HG03025 (cell line): Measurements from ENCODE around the gene NPAS3.

Experiments used
- ATAC-seq: cut with Tn5 transposase; IDR thresholded peaks from one replicate; pipeline ENCODE4 v1.9.1; 2021; ENCODE audit warnings: mild to moderate bottlenecking, moderate library complexity; ENCODE audit not compliant: unreplicated experiment, low FRiP score

NPAS3 gene

DNA sequence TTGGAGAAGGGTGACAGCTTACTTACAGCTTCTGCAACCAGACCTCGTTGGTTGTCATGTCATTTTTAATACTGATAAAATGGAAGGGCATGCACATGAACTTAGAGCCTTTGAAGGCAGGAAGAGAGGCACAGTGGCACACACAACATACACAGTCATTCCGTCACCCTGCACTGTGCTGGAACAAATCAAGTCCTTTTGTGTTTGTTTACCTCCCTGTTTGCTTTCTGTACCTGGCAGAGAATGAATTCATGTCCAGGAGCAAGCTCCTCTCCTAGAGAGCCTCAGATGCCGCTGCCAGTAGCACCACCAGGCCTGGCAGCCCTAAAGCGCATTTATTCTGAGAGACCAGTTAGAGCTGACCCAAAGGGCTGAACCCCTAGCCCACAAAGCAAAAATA is 551.9 kb downstream of the NPAS3 start:
- no peak for ATAC-seq

DNA sequence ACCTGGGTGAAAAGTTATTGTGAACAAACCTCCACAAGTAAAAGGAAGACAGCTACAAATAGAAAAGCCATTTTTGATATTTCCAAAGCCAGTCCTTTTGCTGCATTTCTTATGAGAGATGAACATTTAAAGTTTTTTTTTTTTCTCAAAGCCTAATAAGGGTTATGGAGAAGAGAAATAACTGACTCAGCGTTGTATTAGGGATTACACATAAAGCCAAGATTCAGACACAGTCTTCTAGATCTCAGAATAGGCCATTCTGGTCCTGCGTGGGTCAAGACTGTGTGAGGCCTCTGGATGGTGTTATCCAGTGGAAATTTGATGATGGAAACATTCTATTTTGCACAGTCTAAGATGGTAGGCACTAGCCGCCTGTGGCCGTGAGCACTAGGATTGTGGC is 552.4 kb downstream of the NPAS3 start:
- no peak for ATAC-seq

DNA sequence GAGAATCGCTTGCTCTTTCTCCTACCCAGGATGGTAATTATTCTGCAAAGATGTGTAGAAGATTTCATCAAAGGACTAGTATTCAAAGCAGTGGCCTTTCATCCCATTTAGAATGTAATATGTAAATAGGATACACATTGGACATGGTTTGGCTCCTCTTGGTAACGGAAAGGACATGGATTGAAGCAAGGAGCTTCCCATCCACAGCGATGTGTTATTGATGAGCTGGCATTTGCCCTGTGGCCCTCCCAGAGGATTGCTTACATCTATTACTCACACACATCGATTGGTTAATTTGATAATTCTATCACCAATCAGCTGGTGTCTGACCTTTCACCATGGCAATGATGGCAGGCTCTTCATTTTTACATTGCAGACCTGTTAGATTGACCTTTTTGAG is 553.8 kb downstream of the NPAS3 start:
- no peak for ATAC-seq

DNA sequence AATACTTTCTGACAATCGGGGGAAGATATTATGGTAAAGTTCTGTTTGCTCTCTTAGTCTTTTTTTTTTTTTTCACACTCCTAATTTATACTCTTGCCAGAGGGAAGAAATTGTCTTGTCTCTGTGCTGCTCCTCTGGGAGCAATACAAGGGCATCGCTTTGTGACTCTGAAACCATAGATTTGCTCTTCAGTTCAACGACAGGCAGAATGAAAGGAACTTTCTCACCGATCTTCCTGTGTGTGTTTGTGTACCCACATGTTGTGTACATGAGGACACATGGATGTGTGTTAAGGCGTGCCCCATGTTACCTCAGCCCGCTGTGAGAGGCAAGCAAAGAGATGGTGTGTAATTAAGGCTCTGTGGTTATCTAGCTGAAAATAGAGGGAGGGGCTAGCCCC is 554.6 kb downstream of the NPAS3 start:
- ATAC-seq: no peak

DNA sequence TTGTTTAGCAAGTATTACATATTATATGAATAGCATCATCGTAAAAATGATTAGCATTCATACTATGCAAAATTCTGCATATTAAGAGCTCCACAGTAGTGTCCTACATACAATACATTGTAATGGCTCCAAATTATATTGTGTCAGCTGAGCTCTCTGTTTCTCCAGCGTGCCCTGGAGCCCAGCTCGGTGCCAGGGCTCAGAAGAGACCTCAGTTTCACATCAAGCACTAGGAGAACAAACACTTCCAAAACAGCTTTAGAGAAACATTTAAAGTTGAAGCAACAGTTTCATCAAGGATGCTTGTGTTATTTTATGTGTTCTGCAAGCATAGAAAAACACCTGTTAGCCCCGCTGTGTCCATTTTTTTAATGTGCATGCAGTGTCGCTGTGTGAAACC is 555.3 kb downstream of the NPAS3 start:
- ATAC-seq: no peak

DNA sequence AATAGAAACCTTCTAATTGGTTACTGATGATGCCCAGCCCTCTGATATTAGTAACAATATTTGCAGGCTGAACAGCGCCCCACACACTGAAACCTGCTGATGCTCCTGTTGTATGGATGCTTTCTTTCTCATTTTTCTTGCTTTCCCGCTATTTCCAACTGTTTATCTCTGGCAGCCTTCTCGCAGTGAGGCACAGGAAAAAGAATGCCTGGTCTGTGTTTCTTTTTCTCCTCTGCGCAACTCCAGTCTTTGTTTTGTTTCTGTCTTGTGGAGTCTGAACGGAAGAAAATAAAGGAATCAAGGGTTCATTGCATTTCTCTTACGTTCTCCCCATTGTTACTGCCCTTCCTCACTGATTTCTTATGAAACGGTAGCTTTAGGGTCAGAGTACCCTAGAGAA is 561.0 kb downstream of the NPAS3 start:
- ATAC-seq: no peak

DNA sequence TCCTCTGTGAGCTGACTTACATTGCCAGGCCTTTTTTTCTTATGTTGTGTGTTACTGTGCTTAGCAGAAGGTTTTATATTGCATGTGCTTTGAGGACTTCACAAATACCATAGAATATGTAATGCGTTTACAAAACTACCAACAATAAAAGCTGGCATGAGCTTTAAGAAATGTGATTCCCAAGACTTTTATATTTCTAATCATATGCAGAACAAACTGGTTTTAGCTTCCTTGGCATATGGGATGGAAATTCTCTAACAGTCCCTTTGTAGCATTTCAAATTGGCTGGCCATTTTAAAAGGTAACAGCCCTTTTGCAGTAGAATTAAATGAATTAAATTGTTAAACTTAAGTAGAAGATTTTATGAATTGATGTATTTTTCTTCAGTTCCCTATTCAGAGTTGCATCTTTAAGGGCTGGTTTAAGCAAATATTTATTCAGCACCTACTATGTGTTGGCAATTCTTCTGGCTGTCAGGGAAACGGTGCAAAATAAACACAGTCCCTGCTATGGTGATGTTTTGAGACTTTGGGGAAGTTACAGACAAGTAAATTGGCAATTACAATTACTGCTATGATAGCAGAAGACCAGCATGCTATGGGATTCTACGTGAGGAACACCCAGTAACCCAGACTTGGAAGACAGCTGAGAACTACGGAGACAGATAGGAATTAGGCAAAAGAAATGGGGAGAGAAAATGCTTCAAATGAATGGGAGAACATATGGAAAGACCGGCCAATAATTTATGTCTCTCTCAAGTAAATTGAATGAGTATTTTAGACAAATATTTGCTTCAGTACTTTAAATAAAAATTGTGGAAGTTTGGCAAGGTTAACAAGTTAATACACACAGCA is 565.8 kb downstream of the NPAS3 start:
- ATAC-seq: no peak

DNA sequence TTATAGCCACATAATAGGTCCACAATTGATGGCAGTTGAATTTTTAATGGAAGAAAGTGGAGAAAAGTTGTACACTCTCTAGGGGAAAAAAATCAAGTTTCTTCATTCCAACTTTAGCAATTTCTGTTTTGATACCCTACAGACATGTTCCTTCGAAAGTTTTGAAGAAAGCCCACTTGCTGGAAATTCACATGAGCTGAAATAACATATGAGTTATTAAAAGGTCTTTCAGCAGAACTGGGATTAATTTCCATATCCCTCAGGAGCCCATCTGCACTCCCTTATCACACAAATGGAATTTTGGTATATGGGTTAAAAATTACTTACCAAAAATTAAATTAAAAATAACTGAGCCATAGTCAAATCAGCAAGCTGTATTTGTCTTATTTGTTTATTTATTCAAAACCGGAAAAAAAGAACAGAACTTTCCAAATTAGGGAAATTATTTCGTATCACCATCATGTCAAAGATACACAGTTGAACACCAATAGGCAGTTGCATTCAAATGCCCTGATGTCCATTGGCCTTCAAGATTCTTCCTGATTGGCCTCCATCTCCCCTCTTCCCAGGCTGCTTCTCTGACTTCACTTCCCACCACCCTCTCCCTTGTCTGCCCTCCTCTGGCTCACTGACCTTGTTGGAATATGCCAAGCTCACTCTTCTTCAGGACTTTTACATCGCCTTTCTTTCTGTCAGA is 566.7 kb downstream of the NPAS3 start:
- no peak for ATAC-seq

DNA sequence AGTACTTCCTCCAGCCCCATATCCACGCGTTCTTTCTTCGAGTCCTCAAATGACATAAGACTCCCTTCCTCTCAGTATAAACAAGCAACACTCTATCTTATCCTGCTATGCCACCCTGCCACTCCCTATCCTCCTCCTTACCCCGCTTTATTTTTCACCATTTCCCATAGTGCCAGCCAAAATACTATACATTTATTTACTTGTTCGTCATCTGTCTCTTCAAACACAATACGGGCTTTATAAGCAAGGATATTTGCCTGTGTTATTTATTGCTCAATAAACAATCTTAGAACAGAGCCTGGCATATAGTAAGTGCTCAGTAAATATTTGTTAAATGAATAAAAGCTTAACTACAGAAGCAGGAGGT is 567.3 kb downstream of the NPAS3 start:
- ATAC-seq: no peak

DNA sequence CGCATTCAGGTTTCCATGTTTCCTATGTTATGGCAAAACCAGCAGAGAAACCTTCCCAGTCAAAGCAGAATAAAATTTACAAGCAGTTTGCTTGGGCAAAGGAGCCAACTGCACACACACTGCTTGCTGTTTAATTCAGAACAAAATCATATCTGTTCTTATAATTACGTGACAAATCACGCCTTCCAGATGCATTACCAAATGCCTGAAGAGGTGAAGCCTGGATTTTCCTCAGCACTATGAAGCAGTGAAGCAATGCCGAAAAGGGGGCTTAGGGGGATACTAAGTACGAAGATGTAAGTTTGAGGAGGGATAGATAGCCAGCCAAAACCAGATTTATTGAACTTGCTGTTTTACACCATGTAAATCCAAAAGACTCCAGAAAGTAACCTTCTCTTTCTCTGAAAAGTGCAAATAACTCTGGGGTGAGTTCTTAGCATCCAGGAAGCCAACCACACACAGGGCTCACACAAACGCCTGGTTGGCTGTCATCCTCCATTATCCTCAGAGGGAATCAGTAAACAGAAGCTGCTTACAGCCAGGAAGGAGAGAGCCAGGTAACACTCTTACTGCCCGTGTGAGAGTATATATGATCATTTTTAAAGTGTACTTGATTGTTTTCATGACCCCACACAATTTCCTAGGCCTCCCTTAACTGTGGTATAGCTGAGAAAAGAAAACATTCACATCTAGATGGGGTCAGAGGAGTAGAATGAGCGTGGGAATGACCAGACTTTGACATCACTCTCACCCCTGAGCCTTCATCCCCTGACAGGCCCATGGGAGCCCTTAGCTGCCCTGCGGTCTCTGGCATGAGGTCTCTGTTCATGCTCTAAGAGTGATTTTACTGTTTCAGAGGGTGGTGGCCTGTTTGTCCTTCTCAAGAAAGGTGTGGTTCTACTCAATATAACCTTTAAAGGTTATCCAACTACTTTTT is 569.7 kb downstream of the NPAS3 start:
- ATAC-seq: no peak

DNA sequence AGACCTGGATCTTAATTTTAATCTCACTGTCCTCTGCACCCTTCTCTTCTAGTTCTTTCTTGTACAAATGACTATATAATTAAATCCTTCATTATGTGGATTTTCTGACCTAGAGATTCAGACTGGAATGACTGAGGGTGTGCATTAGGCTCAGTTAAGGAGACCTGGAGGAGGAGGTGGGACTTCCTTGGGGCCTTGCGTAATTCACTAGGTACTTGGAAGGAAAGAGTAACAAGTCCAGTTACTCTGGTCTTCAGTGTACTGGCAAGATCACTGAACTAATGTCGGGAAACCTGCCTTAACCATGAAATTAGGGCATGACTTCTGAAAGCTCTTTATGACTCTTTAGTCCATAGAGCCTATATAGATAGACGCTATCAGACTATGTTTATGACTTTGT is 570.8 kb downstream of the NPAS3 start:
- no peak for ATAC-seq

DNA sequence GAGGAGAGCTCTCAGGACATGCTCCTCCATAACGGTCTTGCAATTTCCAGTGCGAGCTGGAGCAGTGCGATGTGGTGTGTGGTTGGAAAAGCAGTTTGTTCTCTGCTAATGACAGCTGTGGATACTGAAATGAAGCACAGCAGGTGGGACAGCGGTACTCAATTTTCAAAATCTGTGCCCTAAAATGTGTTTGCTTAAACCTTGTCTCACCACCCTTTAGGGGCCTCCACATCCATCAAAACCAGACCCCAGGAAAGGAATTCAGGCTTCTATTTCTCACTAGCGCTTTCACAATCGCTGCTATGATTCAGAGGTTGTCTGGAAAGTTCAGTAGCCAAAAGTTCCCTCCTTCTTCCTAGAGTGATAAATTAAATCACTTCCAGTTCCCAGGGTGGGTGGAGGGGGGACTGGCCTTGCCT is 571.4 kb downstream of the NPAS3 start:
- no peak for ATAC-seq

DNA sequence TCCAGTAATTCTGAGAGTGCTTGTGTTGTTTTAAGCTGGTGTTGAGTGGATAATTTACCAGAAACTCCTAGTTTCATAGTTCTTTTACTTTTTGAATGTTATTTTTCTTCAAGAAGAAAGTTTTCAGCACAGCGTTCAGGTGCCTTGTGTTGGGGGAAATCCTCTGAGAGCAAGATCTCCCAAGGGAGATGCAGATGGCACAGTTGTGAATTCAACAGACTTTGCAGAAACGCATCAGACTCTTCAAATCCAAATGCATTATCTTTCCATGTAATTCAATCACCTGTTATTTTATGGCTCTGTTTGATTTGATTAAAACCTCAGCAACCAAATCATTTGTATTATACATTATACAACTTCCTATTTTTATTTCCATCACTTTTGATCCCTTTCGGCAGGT is 572.3 kb downstream of the NPAS3 start:
- ATAC-seq: no peak

DNA sequence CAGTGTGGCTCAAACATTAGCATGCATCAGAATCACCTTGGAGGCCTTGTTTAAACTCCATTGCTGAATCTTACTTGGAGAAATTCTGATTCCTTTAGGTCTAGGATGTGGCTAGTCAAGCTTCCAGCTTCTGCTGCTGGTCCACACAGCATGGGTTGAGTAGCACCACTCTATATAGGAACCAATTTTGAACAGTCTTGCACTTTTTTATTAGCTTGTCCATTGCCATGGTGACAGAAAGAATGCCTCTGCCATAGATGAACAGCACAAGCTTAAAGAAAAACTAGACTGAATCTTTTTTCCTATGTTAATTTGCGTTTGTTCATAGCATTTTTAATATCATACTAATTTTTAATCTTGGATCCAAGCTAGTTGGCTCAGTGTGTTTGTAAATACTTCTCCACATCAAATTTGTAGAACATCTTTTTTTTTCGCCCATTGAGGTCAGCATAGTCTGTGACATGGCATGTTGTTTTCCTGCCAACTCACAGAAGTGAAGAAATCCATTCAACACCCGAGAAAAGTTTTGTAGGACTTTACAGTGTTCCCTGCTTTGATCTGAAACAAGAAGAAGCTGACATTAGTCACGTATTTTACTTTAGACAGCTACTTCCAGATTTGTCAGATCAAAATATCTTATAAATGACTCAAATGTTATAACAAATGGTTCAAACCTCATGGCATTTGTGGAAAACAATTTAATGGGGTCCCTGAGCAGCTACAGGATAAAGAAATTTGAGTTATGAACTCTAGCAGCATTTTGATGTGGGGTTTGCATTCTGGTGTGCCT is 573.4 kb downstream of the NPAS3 start:
- ATAC-seq: no peak

DNA sequence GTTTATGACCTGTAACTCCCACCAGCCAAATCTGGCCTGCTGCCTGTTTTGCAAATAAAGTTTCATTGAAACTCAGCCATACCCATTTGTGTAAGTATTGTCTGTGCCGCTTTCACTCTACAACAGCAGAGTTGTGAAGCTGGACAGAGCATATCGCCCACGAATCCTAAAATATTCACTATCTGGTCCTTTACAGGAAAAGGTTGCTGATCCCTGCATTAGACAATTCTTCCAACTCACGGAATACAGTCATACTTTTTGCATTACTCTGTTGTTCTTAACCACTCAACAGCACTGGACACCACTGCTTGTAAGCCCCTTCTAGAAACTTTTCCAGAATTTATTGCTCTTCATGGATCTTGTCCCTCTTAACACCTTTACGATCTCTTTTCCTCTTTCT is 576.8 kb downstream of the NPAS3 start:
- ATAC-seq: no peak

DNA sequence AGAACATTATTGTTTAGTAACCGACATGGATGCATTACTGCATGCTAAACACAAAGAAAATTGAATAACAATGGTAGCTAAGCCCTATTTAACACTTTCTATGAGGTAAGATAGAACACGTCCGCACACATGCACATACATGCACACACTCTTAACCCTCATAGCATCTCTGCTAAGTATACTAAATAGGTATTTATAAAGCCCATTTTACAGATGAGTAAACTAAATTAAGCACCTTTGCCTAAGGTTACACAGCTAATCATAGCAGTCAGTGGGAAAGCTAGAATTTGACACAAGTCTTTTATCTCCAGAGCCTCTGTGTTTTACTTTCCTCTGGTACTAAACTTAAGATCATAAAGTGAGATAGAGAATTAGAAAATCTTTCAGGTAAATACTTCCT is 577.2 kb downstream of the NPAS3 start:
- no peak for ATAC-seq

DNA sequence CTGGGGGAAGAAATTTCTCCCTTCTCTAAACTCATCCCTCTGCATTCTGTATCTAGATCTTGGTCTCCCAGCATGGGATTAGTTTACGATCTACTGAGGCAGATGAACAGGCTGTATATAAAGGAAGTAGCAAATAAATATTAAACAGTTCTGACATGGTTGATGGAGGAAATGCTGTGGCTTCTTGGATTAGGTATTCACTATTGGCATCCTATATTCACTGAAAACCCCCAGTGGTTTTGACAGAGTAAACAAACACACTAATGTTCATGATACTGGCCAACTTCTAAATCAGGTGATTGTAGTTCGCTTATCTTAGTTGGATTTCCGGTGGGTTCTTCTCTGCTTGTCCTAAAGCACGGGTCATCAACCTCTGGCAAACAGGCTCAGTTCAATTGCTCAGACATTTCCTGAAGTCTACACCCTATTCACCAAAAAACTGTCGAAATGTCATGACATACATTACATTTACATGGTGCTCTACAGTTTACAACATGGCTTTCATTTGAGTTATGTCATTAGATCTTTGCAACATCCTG is 578.3 kb downstream of the NPAS3 start:
- ATAC-seq: no peak

DNA sequence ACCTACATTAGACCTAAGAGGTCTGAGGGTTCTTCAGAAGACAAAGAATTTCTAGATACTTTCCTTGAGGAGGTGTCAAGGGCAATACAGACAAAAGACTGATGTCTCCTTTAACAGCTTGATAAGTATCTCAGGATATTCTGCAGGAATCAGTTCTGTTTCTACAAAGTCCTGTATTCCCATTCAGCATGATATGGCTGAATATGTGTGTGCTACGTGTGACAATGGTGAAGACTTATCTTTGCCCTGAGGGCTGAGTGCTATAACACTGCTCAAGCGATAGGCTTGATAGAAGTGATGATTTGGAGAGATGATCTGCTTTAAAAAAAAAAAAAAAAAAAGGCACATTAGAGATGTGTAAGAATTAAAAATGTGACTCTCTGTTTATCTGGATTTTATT is 582.5 kb downstream of the NPAS3 start:
- no peak for ATAC-seq

DNA sequence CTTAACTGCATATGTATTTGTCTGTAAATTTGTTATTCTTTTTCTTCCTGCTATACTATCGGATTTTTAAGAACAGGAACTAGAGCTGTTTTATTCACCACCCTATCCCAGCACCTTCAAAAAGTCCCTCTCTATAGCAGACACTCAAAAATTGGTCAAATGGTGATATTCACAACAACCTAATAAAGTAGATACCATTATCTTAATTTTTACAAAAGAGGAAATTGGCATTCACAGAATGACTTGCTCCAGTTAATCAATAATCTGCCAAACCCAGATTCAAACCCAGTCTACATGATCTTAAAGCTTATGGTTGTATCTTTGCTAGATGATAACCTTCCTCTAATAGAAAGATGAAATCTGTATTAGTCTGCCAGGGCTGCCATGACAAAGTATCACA is 585.6 kb downstream of the NPAS3 start:
- ATAC-seq: no peak

DNA sequence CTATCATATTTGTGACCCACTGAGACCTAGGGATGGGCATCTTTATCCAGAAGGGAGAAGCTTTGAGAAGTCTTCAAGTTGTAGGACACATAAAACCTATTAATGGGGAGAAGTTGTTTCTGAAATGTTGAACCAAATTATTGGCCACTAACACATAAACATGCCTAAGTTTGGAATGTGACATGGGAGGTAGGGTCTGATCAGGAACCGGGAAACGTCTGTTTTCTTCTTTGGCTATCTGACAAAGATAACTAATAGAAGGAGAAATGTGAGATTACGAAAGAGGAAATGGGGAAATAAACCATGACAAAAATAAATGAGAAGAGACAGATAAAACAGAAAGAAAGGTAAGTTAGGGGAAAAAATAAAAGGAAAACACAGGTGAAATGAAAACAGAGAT is 586.9 kb downstream of the NPAS3 start:
- no peak for ATAC-seq
